Activated CD4-positive, alpha-beta T cell treated with anti-CD3 and anti-CD28 coated beads, Interleukin-2, amount 50 U/mL, for 1 hour (primary cell): ENCODE data around the gene EEA1.
A peak's percentile ranks its signal among the peaks of the same experiment; 100 is the strongest.

Source experiments
- DNase-seq: peaks from one replicate; pipeline ENCODE4 v3.0.0-alpha.2; 2020

The EEA1 gene

GRCh38 chr12:92877904-92878303 lies 51.2 kb downstream of the EEA1 start:
- no peak for DNase-seq

- DNase-seq, result no peak
Observed at GRCh38 chr12:92876496-92876895, 52.6 kb downstream of the EEA1 start.

GRCh38 chr12:92871116-92871515 lies 58.0 kb downstream of the EEA1 start:
- no peak for DNase-seq

- no peak for DNase-seq
Observed at GRCh38 chr12:92866418-92866817, 62.7 kb downstream of the EEA1 start.

GRCh38 chr12:92863251-92863650 lies 65.8 kb downstream of the EEA1 start:
- no peak for DNase-seq

GRCh38 chr12:92861381-92861780 lies 67.7 kb downstream of the EEA1 start:
- no peak for DNase-seq

- DNase-seq, result no peak
Observed at GRCh38 chr12:92860521-92860920, 68.6 kb downstream of the EEA1 start.

GRCh38 chr12:92859650-92860386 lies 69.3 kb downstream of the EEA1 start:
- no peak for DNase-seq

- no peak for DNase-seq
Observed at GRCh38 chr12:92857818-92858217, 71.3 kb downstream of the EEA1 start.

GRCh38 chr12:92854344-92854743 lies 74.8 kb downstream of the EEA1 start:
- no peak for DNase-seq

GRCh38 chr12:92848740-92849139 lies 80.4 kb downstream of the EEA1 start:
- DNase-seq, result no peak

- no peak for DNase-seq
Observed at GRCh38 chr12:92847368-92847767, 81.7 kb downstream of the EEA1 start.

- DNase-seq, result no peak
Observed at GRCh38 chr12:92845329-92845728, 83.8 kb downstream of the EEA1 start.

- DNase-seq, result no peak
Observed at GRCh38 chr12:92844151-92844763, 84.8 kb downstream of the EEA1 start.

- DNase-seq, result no peak
Observed at GRCh38 chr12:92829686-92830282, 99.3 kb downstream of the EEA1 start.

GRCh38 chr12:92828565-92828964 lies 100.5 kb downstream of the EEA1 start:
- no peak for DNase-seq

- DNase-seq, result peak; percentile 35
Observed at GRCh38 chr12:92827836-92828431, 101.2 kb downstream of the EEA1 start.

- no peak for DNase-seq
Observed at GRCh38 chr12:92821142-92821541, 108.0 kb downstream of the EEA1 start.

- DNase-seq, result no peak
Observed at GRCh38 chr12:92814584-92814983, 114.5 kb downstream of the EEA1 start.

GRCh38 chr12:92810370-92810769 lies 118.7 kb downstream of the EEA1 start:
- DNase-seq, result no peak

- DNase-seq, result no peak
Observed at GRCh38 chr12:92803903-92804302, 125.2 kb downstream of the EEA1 start.

GRCh38 chr12:92802906-92803305 lies 126.2 kb downstream of the EEA1 start:
- DNase-seq, result no peak

- no peak for DNase-seq
Observed at GRCh38 chr12:92796650-92797049, 132.4 kb downstream of the EEA1 start.

- DNase-seq, result no peak
Observed at GRCh38 chr12:92794814-92795213, 134.3 kb downstream of the EEA1 start.
